Cardiac muscle cell (in vitro differentiated cells and primary cell): ENCODE measurements around the gene PAX5. TPM values are rescaled to one million over a fixed set of nuclear protein-coding genes. Genes with fewer than 3 reads are reported as not detected.

ENCODE experiments used
- DNase-seq, 2 donors: peaks; one replicate each; pipeline versions ENCODE4 v3.0.0 to v3.0.0-alpha.2; 2010 to 2017; ENCODE audit warnings: low read depth in 1 of 2, low spot score in 1 of 2
- H3K27ac ChIP-seq: fragments of 200-600 bp; sonication (generic); 2 replicates; pipeline ENCODE4 v1.5.1; 2016
- H3K27me3 ChIP-seq: fragments of 200-600 bp; sonication (generic); 2 replicates; pipeline ENCODE4 v1.6.0; 2016; ENCODE audit warnings: control low read depth
- H3K36me3 ChIP-seq: fragments of 200-600 bp; sonication (generic); 2 replicates; pipeline ENCODE4 v1.5.1; 2016; ENCODE audit warnings: control low read depth
- H3K4me1 ChIP-seq: fragments of 200-600 bp; sonication (generic); 2 replicates; pipeline ENCODE4 v1.8.1; 2017; ENCODE audit warnings: low read depth, mild to moderate bottlenecking, mixed run types
- H3K4me3 ChIP-seq: fragments of 200-600 bp; sonication (generic); 2 replicates; pipeline ENCODE4 v1.5.1; 2016; ENCODE audit warnings: mild to moderate bottlenecking
- H3K9me3 ChIP-seq: fragments of 200-600 bp; sonication (generic); 2 replicates; pipeline ENCODE4 v1.5.1; 2017; ENCODE audit warnings: low read depth, mild to moderate bottlenecking, control low read depth
- polyA plus RNA-seq: library from polyadenylated mRNA; unstranded; fragments of >200 nt; fragmentation: Nextera tagmentation; extraction: Ambion mirVana; gene quantifications from 2 replicates; pipeline ENCODE4 v1.2.1, GENCODE V29; 2016
- total RNA-seq: library from RNA; depleted of rRNA; stranded (reverse); fragments of >200 nt; gene quantifications from 2 replicates; pipeline ENCODE4 v1.2.3, GENCODE V29; 2016
- TF ChIP-seq, protein P1 (sequence below): IDR thresholded peaks from 2 replicates; pipeline ENCODE4 v1.5.1; 2012; ENCODE audit warnings: low read depth, mild to moderate bottlenecking, low read length

The PAX5 gene
- total and polyA plus RNA-seq, 2 experiments from 2014 or later = not detected

- H3K36me3 ChIP-seq = no peaks in the 10 kb centered on the region
- H3K27me3 ChIP-seq = no peaks in the 10 kb centered on the region
- no peak for DNase-seq
- no peaks in the 10 kb centered on the region for H3K4me1 ChIP-seq
- H3K9me3 ChIP-seq = no peaks in the 10 kb centered on the region
- TF ChIP-seq, protein P1, sequence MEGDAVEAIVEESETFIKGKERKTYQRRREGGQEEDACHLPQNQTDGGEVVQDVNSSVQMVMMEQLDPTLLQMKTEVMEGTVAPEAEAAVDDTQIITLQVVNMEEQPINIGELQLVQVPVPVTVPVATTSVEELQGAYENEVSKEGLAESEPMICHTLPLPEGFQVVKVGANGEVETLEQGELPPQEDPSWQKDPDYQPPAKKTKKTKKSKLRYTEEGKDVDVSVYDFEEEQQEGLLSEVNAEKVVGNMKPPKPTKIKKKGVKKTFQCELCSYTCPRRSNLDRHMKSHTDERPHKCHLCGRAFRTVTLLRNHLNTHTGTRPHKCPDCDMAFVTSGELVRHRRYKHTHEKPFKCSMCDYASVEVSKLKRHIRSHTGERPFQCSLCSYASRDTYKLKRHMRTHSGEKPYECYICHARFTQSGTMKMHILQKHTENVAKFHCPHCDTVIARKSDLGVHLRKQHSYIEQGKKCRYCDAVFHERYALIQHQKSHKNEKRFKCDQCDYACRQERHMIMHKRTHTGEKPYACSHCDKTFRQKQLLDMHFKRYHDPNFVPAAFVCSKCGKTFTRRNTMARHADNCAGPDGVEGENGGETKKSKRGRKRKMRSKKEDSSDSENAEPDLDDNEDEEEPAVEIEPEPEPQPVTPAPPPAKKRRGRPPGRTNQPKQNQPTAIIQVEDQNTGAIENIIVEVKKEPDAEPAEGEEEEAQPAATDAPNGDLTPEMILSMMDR = no peak
- H3K27ac ChIP-seq = no peak overlapping the region
- no peak overlapping the region for H3K4me3 ChIP-seq
Observed at GRCh38 chr9:36962691-36963090, 71.4 kb downstream of the PAX5 start.

DNA sequence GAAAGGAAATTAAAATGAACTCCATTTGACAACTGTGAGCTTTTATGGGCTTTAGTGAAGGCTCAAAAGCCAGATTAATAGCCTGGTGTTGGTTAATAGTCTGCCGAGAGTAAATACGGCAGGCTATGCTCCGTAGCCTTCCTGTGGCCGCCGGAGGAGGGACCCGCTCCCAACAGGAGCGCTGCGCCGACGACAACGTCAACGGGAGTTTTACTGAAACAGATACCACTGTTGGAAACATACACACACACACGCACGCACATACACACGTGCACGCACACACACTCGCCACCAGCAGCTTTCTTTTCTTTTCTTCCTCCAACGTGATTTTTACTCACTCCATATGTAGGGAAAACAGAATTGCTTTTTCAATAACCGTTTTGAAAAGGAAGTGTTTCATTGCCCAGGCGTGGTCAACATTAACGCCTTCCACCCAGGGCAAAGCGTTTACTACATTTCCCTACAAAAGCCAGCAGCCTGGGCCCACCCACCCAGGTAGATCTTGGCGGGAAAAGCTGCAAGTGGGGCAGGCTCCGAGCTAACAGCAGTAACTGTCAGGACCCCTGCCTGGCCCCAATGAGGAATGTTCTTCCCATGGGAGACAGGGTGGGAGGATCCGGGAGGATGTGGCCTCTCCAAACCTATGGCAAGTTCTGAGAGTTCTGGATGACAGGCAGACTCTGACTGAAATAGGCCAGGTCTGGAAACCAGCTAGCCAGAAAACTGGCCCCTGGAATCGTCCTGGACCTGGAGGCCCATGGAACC, 72.3 kb downstream of the PAX5 start:
- DNase-seq = peak in 1 of 2 donors; percentile 23
- Histone ChIP-seq H3K9me3 (no peaks in the 10 kb centered on the region), H3K27ac (no peak overlapping the region), H3K36me3 (no peaks in the 10 kb centered on the region), H3K4me3 (no peak overlapping the region), H3K4me1 (no peaks in the 10 kb centered on the region), H3K27me3 (peaks cover 4% of the 10 kb centered on the region)
- TF ChIP-seq, protein P1 = no peak

DNA sequence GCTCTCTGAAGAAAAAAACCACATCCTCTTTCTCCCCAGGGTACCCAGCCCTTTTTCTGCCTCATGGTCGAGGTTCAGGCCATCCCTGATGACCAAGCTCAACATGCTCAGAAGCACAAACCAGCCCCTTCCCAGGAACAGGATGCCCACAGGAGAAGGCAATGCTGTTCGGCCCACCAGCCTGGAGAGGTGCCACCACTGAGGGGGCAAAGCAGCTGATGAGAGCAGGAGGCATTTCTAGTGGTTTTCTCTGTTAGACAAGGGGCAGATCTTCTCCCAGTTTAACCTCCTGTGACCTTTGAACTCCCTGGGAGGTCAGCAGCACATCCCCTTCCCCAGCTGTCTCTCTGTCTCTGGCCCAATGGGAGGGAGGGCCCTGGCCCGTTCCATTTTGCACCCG, 73.0 kb downstream of the PAX5 start:
- peaks cover 4% of the 10 kb centered on the region for H3K27me3 ChIP-seq
- DNase-seq = no peak

GRCh38 chr9:36960575-36960955, 73.5 kb downstream of the PAX5 start:
- TF ChIP-seq, protein P1 = no peak
- no peaks in the 10 kb centered on the region for H3K36me3 ChIP-seq
- no peaks in the 10 kb centered on the region for H3K9me3 ChIP-seq
- H3K4me1 ChIP-seq = no peaks in the 10 kb centered on the region
- peaks cover 4% of the 10 kb centered on the region for H3K27me3 ChIP-seq
- no peak overlapping the region for H3K4me3 ChIP-seq
- no peak for DNase-seq
- H3K27ac ChIP-seq = no peak overlapping the region

More for the DNA sequence above, 73.0 kb downstream of the PAX5 start:
- Histone ChIP-seq H3K27ac (no peak overlapping the region), H3K9me3 (no peaks in the 10 kb centered on the region), H3K36me3 (no peaks in the 10 kb centered on the region), H3K4me3 (no peak overlapping the region), H3K4me1 (no peaks in the 10 kb centered on the region)
- TF ChIP-seq, protein P1 = no peak

DNA sequence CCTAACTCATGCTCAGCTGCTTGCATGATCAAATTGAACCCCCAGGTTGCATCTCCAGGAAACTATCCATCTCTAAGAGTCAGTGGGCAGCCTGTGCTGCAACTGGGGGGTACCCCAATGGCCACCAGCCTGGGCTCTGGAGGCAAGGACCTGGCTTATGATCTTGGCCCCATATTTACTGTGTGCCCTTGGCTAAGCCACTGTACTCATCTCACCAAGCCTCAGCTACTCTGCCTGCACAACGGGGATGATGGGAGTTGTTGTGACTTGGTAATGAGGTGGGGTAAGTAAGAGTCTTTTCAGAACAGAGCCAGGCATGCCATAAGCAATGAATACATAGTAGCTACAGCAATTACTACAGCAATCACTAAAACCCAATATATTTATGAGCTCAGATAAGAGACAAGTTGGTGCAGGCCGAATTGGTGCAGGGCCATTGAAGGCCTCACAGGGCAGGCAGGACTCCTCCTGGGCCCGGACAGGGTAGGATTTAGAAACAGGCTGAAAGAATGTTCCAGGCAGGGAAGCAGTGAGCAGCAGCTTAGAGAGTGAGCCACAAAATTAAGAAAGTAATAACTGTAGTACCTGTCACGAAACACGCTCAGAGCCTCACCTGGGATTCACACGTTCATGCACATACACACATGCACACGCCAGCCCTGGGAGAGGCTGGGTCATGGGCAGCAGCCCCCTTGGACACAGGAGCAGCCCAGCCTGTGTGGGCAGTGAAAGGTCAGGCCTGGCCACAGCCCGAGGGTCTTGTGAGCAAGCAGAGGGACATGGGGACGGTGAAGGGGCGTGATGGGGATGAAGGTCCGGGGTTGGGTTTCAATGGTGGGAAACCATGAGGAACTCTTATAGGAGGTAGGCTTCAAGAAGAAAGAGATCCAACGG, 74.1 kb downstream of the PAX5 start:
- peaks cover 4% of the 10 kb centered on the region for H3K27me3 ChIP-seq
- TF ChIP-seq, protein P1 = no peak
- H3K4me3 ChIP-seq = no peak overlapping the region
- no peaks in the 10 kb centered on the region for H3K9me3 ChIP-seq
- H3K27ac ChIP-seq = no peak overlapping the region
- no peaks in the 10 kb centered on the region for H3K36me3 ChIP-seq
- H3K4me1 ChIP-seq = no peaks in the 10 kb centered on the region
- DNase-seq = no peak
